Liver (tissue), 9 donors: ENCODE measurements around the gene SSBP2. TPM values are rescaled to one million over a fixed set of nuclear protein-coding genes. Genes with fewer than 3 reads are reported as not detected.

Experiments
- DNase-seq: peaks from one replicate; pipeline ENCODE4 v3.0.0-alpha.2; 2017; ENCODE audit warnings: low spot score
- H3K27ac ChIP-seq, 2 donors: one replicate each; pipeline ENCODE4 v1.7.0; 2013; ENCODE audit warnings: inconsistent platforms in 2 of 2, low read length in 2 of 2, control low read depth in 1 of 2, low read depth in 1 of 2, mild to moderate bottlenecking in 1 of 2
- H3K27me3 ChIP-seq, 4 donors: one replicate each; pipeline versions ENCODE4 v1.6.1 to v1.7.0; 2013; ENCODE audit warnings: low read length in 3 of 4, inconsistent platforms in 1 of 4, mild to moderate bottlenecking in 1 of 4, moderate library complexity in 1 of 4; ENCODE audit not compliant: control insufficient read depth in 4 of 4, insufficient read depth in 4 of 4
- H3K36me3 ChIP-seq, 4 donors: one replicate each; pipeline versions ENCODE4 v1.6.1 to v1.7.0; 2013; ENCODE audit warnings: low read length in 3 of 4, mild to moderate bottlenecking in 3 of 4, low read depth in 1 of 4, moderate library complexity in 1 of 4; ENCODE audit not compliant: control insufficient read depth in 4 of 4, insufficient read depth in 3 of 4
- H3K4me1 ChIP-seq, 4 donors: one replicate each; pipeline versions ENCODE4 v1.6.1 to v1.7.0; 2013; ENCODE audit warnings: low read length in 3 of 4, mild to moderate bottlenecking in 3 of 4, moderate library complexity in 1 of 4; ENCODE audit not compliant: control insufficient read depth in 4 of 4, insufficient read depth in 4 of 4
- H3K4me3 ChIP-seq, 3 donors: one replicate each; pipeline versions ENCODE4 v1.6.1 to v1.7.0; 2013; ENCODE audit warnings: low read length in 3 of 3, control low read depth in 1 of 3, low read depth in 1 of 3, mild to moderate bottlenecking in 1 of 3
- H3K9ac ChIP-seq, 2 donors: one replicate each; pipeline ENCODE4 v1.7.0; 2013; ENCODE audit warnings: low read length in 2 of 2, mild to moderate bottlenecking in 2 of 2, moderate library complexity in 2 of 2, control low read depth in 1 of 2, low read depth in 1 of 2
- H3K9me3 ChIP-seq, 4 donors: one replicate each; pipeline versions ENCODE4 v1.6.1 to v1.7.0; 2013; ENCODE audit warnings: low read length in 3 of 4; ENCODE audit not compliant: control insufficient read depth in 4 of 4
- EGR1 ChIP-seq, 2 donors: IDR thresholded peaks; 2 replicates each; pipeline ENCODE4 v1.6.1; 2016 to 2018; ENCODE audit warnings: antibody characterized with exemption in 2 of 2, low read depth in 2 of 2
- FOXA1 ChIP-seq: IDR thresholded peaks from 2 replicates; pipeline ENCODE4 v1.6.1; 2016; ENCODE audit warnings: antibody characterized with exemption
- FOXA2 ChIP-seq: IDR thresholded peaks from 2 replicates; pipeline ENCODE4 v1.6.1; 2016; ENCODE audit warnings: antibody characterized with exemption
- GABPA ChIP-seq, 2 donors: IDR thresholded peaks in 1 of 2; conservative IDR thresholded peaks in 1 of 2; 2 replicates each; pipeline ENCODE4 v1.6.1; 2016; ENCODE audit warnings: antibody characterized with exemption in 2 of 2, mild to moderate bottlenecking in 1 of 2, moderate library complexity in 1 of 2
- HNF4A ChIP-seq, 2 donors: conservative IDR thresholded peaks; 2 replicates each; pipeline ENCODE4 v1.6.1; 2016; ENCODE audit warnings: antibody characterized with exemption in 2 of 2, mild to moderate bottlenecking in 2 of 2
- HNF4G ChIP-seq: IDR thresholded peaks from 2 replicates; pipeline ENCODE4 v1.6.1; 2016; ENCODE audit warnings: antibody characterized with exemption
- JUND ChIP-seq, 2 donors: IDR thresholded peaks; 2 replicates each; pipeline ENCODE4 v1.6.1; 2016; ENCODE audit warnings: antibody characterized with exemption in 2 of 2
- MAX ChIP-seq: IDR thresholded peaks from 2 replicates; pipeline ENCODE4 v1.6.1; 2016; ENCODE audit warnings: antibody characterized with exemption
- NR2F2 ChIP-seq: IDR thresholded peaks from 2 replicates; pipeline ENCODE4 v1.6.1; 2016; ENCODE audit warnings: antibody characterized with exemption
- RAD21 ChIP-seq, 2 donors: IDR thresholded peaks; 2 replicates each; pipeline ENCODE4 v1.6.1; 2016; ENCODE audit warnings: antibody characterized with exemption in 2 of 2, mild to moderate bottlenecking in 2 of 2
- REST ChIP-seq: IDR thresholded peaks from 2 replicates; pipeline ENCODE4 v1.6.1; 2016; ENCODE audit warnings: antibody characterized with exemption, mild to moderate bottlenecking
- RXRA ChIP-seq, 2 donors: IDR thresholded peaks; 2 replicates each; pipeline ENCODE4 v1.6.1; 2017 to 2018; ENCODE audit warnings: antibody characterized with exemption in 2 of 2, mild to moderate bottlenecking in 1 of 2
- SP1 ChIP-seq: IDR thresholded peaks from 2 replicates; pipeline ENCODE4 v1.6.1; 2018; ENCODE audit warnings: antibody characterized with exemption, mild to moderate bottlenecking
- TAF1 ChIP-seq: conservative IDR thresholded peaks from 2 replicates; pipeline ENCODE4 v1.6.1; 2016; ENCODE audit warnings: antibody characterized with exemption, mild to moderate bottlenecking
- WGBS: extraction: QIAGEN DNeasy Blood & Tissue Kit; methylation state at CpG from one replicate; pipeline ENCODE4 v1.1.7; 2013; 5-methylcytosine and 5-hydroxymethylcytosine counted together
- polyA plus RNA-seq, 2 donors: library from polyadenylated mRNA; stranded (reverse) in 1 of 2; unstranded in 1 of 2; fragments of 200-250 nt in 1 of 2; fragments of >200 nt in 1 of 2; fragmentation: Nextera tagmentation in 1 of 2; extraction: Ambion mirVana in 1 of 2; gene quantifications; one replicate each; pipeline versions ENCODE4 v1.2.1 to v1.2.3, GENCODE V29; 2013 to 2015
- total RNA-seq, 2 donors: library from RNA; depleted of rRNA; stranded (reverse); fragments of >200 nt; gene quantifications; one replicate each; pipeline ENCODE4 v1.2.3, GENCODE V29; 2014
- TF ChIP-seq, protein P1 (sequence below): IDR thresholded peaks from 2 replicates; pipeline ENCODE4 v1.6.1; 2016; ENCODE audit warnings: antibody characterized with exemption
- TF ChIP-seq, protein P2 (sequence below): IDR thresholded peaks from 2 replicates; pipeline ENCODE4 v1.6.1; 2016; ENCODE audit warnings: antibody characterized with exemption
- donor health status: healthy.
- donor health status: healthy.
- donor health status: healthy.
- donor health status: healthy.
- donor health status: healthy.

Gene SSBP2
- total and polyA plus RNA-seq, 4 donors, result 2.2 to 10.1 (median 4.1) TPM

DNA sequence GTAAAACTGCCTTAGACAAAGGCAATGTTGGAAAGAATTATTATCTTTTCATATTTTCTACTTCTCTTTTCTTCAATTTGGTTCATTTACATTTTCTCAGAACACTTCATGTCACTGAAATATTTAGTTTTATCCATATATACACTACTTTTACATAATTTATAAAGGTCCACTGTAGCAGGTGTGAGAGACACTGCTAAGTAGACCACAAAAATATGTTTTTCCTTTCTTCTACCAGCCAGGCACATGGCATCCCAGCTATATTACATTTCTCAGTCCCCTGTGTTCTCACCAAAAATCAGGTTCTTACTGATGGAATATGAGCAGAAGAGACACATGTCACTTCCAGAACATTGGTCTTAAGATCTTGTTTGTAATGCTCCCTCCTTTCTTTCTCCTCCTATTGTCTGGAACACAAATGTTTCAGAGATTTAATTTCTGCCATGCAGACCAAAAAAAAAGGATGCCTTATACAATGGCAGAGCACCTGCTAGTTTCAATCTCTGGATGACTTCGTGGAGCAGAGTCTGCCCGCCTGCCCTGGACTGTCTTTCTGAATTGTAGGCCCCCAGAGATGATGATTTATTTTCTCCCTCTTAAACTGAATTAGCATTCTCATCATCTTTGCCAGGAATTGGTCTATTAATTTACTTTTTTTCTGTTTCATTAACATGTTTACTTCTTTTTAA is 231.5 kb downstream of the SSBP2 start:
- Histone ChIP-seq H3K9ac (no peak overlapping the region), H3K27me3 (no peaks in the 10 kb centered on the region), H3K4me3 (no peak overlapping the region), H3K36me3 (no peaks in the 10 kb centered on the region), H3K9me3 (no peaks in the 10 kb centered on the region), H3K27ac (no peak overlapping the region), H3K4me1 (no peaks in the 10 kb centered on the region)
- DNase-seq, result no peak
- 96% methylated on average over 2 of the region's 2 CpGs for WGBS
- TF ChIP-seq RXRA (IDR thresholded peaks at IDR 0.05), result no peak
- TF ChIP-seq MAX, result no peak
- TF ChIP-seq FOXA1, result no peak
- TF ChIP-seq EGR1 (IDR thresholded peaks at IDR 0.05; ENCODE audit: low read depth in 2 of 2), result no peak
- TF ChIP-seq JUND (IDR thresholded peaks at IDR 0.05), result no peak
- no peak for TF ChIP-seq FOXA2
- TF ChIP-seq HNF4A (conservative IDR thresholded peaks at IDR 0.05), result no peak
- TF ChIP-seq SP1, result no peak
- TF ChIP-seq, protein P1, sequence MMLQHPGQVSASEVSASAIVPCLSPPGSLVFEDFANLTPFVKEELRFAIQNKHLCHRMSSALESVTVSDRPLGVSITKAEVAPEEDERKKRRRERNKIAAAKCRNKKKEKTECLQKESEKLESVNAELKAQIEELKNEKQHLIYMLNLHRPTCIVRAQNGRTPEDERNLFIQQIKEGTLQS, result no peak
- no peak for TF ChIP-seq HNF4G
- TF ChIP-seq NR2F2, result no peak
- no peak for TF ChIP-seq REST
- TF ChIP-seq TAF1, result no peak
- TF ChIP-seq, protein P2, sequence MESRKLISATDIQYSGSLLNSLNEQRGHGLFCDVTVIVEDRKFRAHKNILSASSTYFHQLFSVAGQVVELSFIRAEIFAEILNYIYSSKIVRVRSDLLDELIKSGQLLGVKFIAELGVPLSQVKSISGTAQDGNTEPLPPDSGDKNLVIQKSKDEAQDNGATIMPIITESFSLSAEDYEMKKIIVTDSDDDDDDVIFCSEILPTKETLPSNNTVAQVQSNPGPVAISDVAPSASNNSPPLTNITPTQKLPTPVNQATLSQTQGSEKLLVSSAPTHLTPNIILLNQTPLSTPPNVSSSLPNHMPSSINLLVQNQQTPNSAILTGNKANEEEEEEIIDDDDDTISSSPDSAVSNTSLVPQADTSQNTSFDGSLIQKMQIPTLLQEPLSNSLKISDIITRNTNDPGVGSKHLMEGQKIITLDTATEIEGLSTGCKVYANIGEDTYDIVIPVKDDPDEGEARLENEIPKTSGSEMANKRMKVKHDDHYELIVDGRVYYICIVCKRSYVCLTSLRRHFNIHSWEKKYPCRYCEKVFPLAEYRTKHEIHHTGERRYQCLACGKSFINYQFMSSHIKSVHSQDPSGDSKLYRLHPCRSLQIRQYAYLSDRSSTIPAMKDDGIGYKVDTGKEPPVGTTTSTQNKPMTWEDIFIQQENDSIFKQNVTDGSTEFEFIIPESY, result no peak
- TF ChIP-seq RAD21 (IDR thresholded peaks at IDR 0.05), result no peak

DNA sequence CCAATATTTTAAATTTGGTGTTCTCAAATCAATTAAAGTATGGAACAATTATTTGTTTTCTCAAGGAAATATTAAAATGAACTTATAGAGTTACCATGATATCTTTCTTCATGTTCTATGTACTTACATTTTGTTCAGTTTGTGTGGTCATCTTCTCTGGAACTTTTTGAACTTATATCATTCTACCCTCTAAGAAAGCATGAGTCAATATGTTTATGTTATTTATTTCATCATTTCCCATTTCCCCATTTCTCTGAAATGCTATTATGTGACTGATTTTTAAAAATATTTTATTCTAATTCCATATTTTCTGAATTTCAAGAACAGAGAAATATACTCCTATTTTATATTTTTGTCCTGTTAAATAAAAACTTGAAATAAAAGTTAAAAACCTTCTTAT is 233.4 kb downstream of the SSBP2 start:
- Histone ChIP-seq H3K27me3 (no peaks in the 10 kb centered on the region), H3K9ac (no peak overlapping the region), H3K9me3 (no peaks in the 10 kb centered on the region), H3K27ac (no peak overlapping the region), H3K36me3 (no peaks in the 10 kb centered on the region), H3K4me1 (no peaks in the 10 kb centered on the region), H3K4me3 (no peak overlapping the region)
- DNase-seq, result no peak
- no peak for TF ChIP-seq FOXA1
- no peak for TF ChIP-seq NR2F2
- TF ChIP-seq TAF1, result no peak
- no peak for TF ChIP-seq REST
- no peak for TF ChIP-seq GABPA (IDR thresholded peaks at IDR 0.05 in 1 of 2, conservative IDR thresholded peaks at IDR 0.05 in 1 of 2)
- TF ChIP-seq, protein P2, result no peak
- no peak for TF ChIP-seq SP1
- TF ChIP-seq HNF4G, result no peak
- TF ChIP-seq, protein P1, result no peak
- no peak for TF ChIP-seq MAX
- TF ChIP-seq JUND (IDR thresholded peaks at IDR 0.05), result no peak
- TF ChIP-seq RAD21 (IDR thresholded peaks at IDR 0.05), result no peak
